Epithelial cell of proximal tubule (primary cell): ENCODE results near the gene SNAPC2. TPM values are rescaled to one million over a fixed set of nuclear protein-coding genes. Genes with fewer than 3 reads are reported as not detected.

Source experiments
- DNase-seq: peaks from one replicate; pipeline ENCODE4 v3.0.0-alpha.2; 2011; ENCODE audit warnings: low read depth
- H3K4me3 ChIP-seq: 2 replicates; pipeline ENCODE4 v1.5.1; 2011; ENCODE audit warnings: low read depth, mild to moderate bottlenecking, low read length
- total RNA-seq: library from RNA; depleted of rRNA; stranded (reverse); fragments of >200 nt; gene quantifications from 2 replicates; pipeline ENCODE4 v1.2.3, GENCODE V29; 2015
- TF ChIP-seq, protein P1 (sequence below): conservative IDR thresholded peaks from 2 replicates; pipeline ENCODE4 v1.5.1; 2012; ENCODE audit warnings: low read depth, mild to moderate bottlenecking, low read length

SNAPC2 gene, protein sequence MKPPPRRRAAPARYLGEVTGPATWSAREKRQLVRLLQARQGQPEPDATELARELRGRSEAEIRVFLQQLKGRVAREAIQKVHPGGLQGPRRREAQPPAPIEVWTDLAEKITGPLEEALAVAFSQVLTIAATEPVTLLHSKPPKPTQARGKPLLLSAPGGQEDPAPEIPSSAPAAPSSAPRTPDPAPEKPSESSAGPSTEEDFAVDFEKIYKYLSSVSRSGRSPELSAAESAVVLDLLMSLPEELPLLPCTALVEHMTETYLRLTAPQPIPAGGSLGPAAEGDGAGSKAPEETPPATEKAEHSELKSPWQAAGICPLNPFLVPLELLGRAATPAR
- 29.1 and 34.2 TPM in 2 replicates for total RNA-seq

DNA sequence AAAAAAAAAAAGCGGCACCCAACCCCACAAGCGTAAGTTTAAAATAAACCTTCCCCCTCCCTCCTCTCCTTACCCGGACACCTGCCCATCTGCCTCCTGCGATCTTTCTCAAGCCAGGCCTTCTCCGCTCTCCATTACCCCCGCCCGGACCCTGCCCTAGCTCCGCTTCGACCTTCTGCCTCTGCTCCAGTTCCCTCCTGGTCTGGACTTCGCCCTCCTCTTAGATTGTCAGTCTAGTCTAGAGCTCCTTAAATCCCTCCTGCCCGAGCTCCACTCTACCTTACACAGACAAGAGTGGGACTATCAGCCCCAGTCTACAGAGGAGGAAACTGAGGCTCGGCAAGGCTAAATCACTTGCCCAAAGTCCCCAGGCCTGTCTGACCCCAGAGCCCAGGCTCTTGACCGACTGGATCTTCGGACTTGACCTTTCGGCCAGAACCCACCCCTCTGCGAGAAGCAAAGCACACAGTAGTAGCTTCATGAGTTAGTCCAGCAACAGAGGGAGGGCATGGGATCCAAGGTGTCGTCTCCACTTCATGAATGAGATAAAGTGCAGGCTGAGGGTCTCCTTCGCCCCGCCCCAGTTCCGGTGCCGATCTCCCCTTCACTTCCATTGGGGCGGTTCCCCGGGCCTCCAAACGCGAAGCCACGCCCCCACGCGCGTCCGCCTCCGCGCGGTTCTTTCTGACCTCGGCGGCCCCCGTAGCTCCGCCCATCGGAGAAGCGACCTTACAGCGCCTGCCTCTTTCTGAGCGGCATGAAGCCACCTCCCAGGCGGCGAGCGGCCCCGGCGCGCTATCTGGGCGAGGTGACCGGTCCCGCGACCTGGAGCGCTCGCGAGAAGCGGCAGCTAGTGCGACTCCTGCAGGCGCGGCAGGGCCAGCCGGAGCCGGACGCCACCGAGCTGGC lies at the start of gene SNAPC2:
Gene SNAPC2, plus strand, starts transcription at position 729 of the 909 bp plus-strand sequence. Its CDS starts 29 bp downstream, at position 758.
- peak within 1 kb of the TSS; percentile 89 for H3K4me3 ChIP-seq
- TF ChIP-seq, protein P1, sequence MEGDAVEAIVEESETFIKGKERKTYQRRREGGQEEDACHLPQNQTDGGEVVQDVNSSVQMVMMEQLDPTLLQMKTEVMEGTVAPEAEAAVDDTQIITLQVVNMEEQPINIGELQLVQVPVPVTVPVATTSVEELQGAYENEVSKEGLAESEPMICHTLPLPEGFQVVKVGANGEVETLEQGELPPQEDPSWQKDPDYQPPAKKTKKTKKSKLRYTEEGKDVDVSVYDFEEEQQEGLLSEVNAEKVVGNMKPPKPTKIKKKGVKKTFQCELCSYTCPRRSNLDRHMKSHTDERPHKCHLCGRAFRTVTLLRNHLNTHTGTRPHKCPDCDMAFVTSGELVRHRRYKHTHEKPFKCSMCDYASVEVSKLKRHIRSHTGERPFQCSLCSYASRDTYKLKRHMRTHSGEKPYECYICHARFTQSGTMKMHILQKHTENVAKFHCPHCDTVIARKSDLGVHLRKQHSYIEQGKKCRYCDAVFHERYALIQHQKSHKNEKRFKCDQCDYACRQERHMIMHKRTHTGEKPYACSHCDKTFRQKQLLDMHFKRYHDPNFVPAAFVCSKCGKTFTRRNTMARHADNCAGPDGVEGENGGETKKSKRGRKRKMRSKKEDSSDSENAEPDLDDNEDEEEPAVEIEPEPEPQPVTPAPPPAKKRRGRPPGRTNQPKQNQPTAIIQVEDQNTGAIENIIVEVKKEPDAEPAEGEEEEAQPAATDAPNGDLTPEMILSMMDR, result no peak
- DNase-seq, result no peak

DNA sequence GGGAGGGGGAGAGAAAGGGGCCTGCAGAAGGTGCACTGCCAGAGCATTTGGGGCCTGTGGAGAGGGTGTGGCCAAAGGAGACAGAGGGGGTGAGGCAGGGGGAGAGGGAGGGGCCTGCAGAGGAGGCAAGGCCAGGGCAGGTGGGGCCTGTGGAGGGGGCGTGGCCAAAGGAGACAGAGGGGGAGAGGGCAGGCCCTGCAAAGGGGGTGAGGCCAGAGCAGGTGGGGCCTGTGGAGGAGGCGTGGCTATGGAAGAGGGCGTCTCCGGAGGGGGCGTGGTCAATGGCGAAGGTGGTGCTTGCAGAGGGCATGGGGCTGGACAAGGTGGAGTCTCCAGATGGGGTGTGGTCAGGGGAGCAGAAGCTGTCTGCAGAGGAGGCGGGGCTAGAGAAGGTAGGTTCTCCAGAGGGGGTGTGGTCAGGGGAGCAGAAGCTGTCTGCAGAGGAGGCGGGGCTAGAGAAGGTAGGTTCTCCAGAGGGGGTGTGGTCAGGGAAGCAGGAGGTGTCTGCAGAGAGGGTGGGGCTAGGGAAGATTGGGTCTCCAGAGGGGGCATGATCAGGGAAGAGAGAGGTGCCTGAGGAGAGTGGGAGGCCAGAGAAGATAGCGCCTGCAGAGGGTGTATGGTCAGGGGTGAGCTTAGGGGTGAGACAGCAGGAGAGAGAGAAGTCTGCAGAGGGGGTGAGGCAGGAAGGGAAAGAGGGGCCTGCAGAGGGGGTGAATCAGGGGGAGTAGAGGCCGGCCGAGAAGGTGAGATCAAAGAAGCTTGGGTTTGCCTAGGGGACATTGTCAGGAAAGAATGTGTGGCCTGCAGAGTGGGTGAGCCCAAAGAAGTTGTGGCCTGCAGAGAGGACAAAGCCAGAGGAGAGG lies 49.3 kb upstream of the SNAPC2 start:
- TF ChIP-seq, protein P1, result no peak
- DNase-seq, result no peak
- no peak overlapping the region for H3K4me3 ChIP-seq

DNA sequence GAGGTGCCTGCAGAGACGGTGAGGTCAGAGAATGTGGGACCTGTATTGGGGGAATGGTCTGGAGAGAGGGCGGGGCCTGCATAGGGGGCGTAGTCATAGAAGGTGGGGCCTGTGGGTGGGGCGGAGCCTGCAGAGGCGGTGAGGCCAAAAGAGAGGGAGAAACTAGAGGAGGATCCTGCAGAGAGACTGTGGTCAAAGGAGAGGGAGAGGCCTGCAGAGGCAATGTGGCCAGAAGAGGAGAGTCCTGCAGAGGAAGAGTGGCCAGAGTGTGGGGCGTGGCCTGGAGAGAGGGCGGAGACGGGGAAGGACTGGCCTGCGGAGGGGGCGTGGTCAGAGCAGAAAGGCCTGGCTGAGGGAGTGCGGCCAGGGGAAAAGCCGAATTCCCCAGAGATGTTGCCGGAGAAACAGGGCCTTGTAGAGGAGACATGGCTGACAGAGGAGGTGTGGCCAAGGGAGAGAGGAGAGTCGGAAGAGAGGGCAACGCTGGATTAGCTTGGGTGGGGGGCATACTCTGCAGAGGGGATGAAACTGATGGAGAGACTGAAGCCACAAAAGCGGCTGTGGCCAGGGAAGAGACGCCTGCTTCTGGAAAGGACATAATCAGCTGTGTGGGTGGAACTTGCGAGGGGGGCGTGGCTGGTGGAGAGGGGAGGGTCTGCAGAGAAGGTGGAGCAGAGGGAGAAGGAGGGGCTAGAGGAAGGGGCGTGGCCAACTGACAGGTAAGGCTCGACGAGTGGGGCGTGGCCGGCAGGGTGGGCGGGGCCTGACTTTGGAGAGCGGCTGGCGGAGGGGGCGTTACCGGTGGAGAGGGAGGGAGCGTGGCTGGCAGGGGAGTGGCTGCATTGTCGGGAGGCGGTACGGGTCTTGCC lies 48.5 kb upstream of the SNAPC2 start:
- no peak for DNase-seq
- TF ChIP-seq, protein P1, result no peak

DNA sequence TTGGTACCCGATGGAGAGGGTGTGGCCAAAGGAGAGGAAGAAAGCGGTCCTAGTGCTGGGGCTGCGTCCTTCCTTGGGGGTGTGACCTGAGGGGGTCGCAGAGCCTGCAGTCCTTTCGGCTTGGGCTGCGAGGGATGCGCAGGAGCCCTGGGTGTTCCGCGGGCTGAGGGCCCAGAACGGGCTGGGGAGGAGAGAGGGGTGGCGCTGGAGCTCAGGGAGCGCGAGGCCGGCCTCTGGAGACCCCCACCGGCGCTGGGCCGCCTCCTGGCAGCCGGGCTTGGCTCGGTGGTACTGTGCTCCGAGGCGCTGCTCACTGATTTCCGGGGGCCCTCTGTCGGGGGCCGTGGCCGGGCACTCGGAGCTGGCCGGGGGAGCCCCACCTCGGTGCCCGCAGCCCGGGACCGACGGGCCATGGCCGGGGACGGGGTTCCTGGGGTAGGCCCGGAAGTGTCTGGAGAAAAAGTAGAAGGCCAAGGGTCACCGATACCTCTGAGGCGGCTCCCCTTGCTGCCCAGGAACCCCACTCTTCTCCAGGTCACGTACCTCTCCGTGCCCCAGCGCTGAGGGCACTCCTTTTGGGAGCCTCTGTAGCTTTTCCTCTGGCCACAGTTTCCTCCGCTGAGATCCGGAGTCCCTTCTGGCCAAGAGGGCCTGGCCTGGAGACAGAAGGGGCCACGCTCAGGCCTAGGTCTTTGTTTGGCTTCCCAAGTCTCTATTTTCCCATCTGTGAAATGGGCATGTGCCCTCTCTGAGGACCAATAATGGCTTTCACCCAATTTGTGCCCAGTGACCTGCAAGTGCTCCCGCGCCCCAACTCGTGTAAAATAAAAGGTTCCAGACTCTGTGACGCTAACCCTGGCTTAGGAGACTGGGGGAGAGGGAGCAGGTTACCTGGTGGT lies 47.6 kb upstream of the SNAPC2 start:
- TF ChIP-seq, protein P1, result no peak
- no peak overlapping the region for H3K4me3 ChIP-seq
- DNase-seq, result no peak

More for the DNA sequence above, 48.5 kb upstream of the SNAPC2 start:
- peak overlapping the region; percentile 31 for H3K4me3 ChIP-seq

DNA sequence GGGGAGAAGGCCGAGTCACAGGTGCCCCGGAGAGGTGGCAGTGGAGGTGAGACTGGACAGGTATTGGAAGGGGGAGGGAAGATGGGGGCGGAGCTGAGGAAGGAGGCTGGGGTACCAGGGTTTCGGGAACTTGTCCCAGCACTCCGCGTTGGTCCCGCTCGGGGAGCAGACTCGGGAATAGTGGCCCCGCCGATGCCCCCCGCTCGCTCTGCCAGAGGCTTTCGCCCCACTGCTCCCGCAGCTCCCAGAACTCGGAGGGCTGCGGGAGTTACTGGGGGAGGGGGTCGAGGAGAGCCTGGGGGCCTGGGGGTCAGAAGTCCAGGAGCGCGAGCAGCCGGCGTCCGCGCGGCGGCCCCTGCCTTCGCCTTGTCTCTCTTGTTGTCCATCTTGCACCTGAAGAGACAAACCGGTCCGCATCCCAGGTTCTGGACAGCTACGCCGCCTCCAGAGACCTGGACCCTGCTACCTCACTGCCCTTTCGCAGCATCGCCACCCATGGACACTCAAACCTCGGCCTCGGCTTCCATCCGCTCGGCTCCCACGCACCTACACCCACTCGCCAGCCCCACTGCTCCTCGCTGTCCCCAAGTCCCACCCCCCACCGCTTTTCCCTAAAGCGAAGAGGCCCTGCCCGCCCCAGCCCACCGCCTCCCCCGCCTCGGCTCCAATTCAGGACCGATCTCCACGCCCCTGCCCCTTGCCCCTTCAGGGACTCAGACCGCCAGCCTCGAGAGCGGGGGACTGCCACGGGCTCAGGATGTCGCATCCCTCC lies 46.6 kb upstream of the SNAPC2 start:
- DNase-seq, result no peak
- H3K4me3 ChIP-seq, result peak overlapping the region; percentile 62
- TF ChIP-seq, protein P1, result no peak
